Caco-2 (cell line): ENCODE results near the gene ELMO1. TPM values are rescaled to one million over a fixed set of nuclear protein-coding genes. Genes with fewer than 3 reads are reported as not detected.

Experiments used
- BruUV-seq: library from RNA; stranded (reverse); fragments of 400-500 nt; replicated peaks from 2 replicates; lab custom pipeline; 2021; lab: Mats Ljungman, UMichigan
- CTCF ChIA-PET: fragments of 300-600 bp; sonication (Branson Sonifier 250); formaldehyde crosslinking; loops from one replicate; lab custom pipeline; 2022; ENCODE audit warnings: antibody characterized with exemption; lab: Charles Lee
- POLR2A ChIA-PET: fragments of 300-600 bp; sonication (Branson Sonifier 250); formaldehyde crosslinking; loops from one replicate; lab custom pipeline; 2022; ENCODE audit warnings: antibody characterized with exemption; lab: Charles Lee
- DNase-seq, 2 experiments: peaks; one replicate each; pipeline versions ENCODE4 v3.0.0 to v3.0.0-alpha.2; 2020 to 2022
- H3K27me3 ChIP-seq: replicated peaks from 2 replicates; pipeline ENCODE4 v1.6.0; 2011; ENCODE audit warnings: low read length; ENCODE audit not compliant: control insufficient read depth, insufficient read depth
- H3K36me3 ChIP-seq: 2 replicates; pipeline ENCODE4 v1.5.1; 2011; ENCODE audit warnings: low read length; ENCODE audit not compliant: control insufficient read depth, insufficient read depth
- H3K4me1 ChIP-seq: fragments of 250-450 bp; sonication (Bioruptor Pico); 2 replicates; pipeline ENCODE4 v1.5.1; 2020; ENCODE audit warnings: mild to moderate bottlenecking
- H3K4me3 ChIP-seq: 2 replicates; pipeline ENCODE4 v1.5.1; 2011; ENCODE audit warnings: low read depth, mild to moderate bottlenecking, control low read depth, low read length
- H3K9me3 ChIP-seq: fragments of 250-450 bp; sonication (Bioruptor Pico); 2 replicates; pipeline ENCODE4 v1.5.1; 2020; ENCODE audit warnings: mild to moderate bottlenecking, moderate library complexity
- H3K27ac Mint-ChIP-seq: one replicate; pipeline ENCODE4 v1.8.0; 2022; ENCODE audit warnings: mixed read lengths; ENCODE audit not compliant: unreplicated experiment
- H3K27me3 Mint-ChIP-seq: one replicate; pipeline ENCODE4 v1.8.0; 2022; ENCODE audit warnings: mixed read lengths; ENCODE audit not compliant: insufficient read depth, unreplicated experiment
- H3K36me3 Mint-ChIP-seq: one replicate; pipeline ENCODE4 v1.8.0; 2022; ENCODE audit warnings: mild to moderate bottlenecking, mixed read lengths; ENCODE audit not compliant: insufficient read depth, unreplicated experiment
- H3K4me1 Mint-ChIP-seq: one replicate; pipeline ENCODE4 v1.8.0; 2022; ENCODE audit warnings: low read depth, mixed read lengths; ENCODE audit not compliant: unreplicated experiment
- H3K4me3 Mint-ChIP-seq: one replicate; pipeline ENCODE4 v1.8.0; 2022; ENCODE audit warnings: mild to moderate bottlenecking, moderate library complexity, mixed read lengths; ENCODE audit not compliant: unreplicated experiment
- H3K9me3 Mint-ChIP-seq: one replicate; pipeline ENCODE4 v1.8.0; 2022; ENCODE audit warnings: mixed read lengths; ENCODE audit not compliant: unreplicated experiment
- intact Hi-C: fragments of 100-400 bp; cut with micrococcal nuclease; formaldehyde crosslinking; loops from one replicate; pipeline ENCODE4 v1.10.0; 2022; ENCODE audit not compliant: unreplicated experiment
- total RNA-seq: library from RNA; stranded (reverse); gene quantifications from 2 replicates; pipeline ENCODE4 v1.2.3, GENCODE V29; 2022
- TF ChIP-seq, protein P1 (sequence below), 2 experiments: fragments of 200-600 bp in 1 of 2; IDR thresholded peaks; 1 replicate in 1 of 2; 2 replicates in 1 of 2; pipeline versions ENCODE4 v1.5.1 to v1.8.0; 2011 to 2022; ENCODE audit warnings: antibody characterized with exemption in 1 of 2, control low read depth in 1 of 2, inconsistent platforms in 1 of 2, low read depth in 1 of 2, low read length in 1 of 2, mild to moderate bottlenecking in 1 of 2, moderate library complexity in 1 of 2; ENCODE audit not compliant: insufficient read depth in 1 of 2, severe bottlenecking in 1 of 2, unreplicated experiment in 1 of 2

The ELMO1 gene
- total RNA-seq, 1 experiment from 2014 or later, result 0.14 TPM

GRCh38 chr7:37193087-37193774 is 255.4 kb downstream of the ELMO1 start:
- H3K27me3 Mint-ChIP-seq, result no peaks in the 10 kb centered on the region
- ChIA-PET CTCF (no interaction called here), POLR2A (no interaction called here)

DNA sequence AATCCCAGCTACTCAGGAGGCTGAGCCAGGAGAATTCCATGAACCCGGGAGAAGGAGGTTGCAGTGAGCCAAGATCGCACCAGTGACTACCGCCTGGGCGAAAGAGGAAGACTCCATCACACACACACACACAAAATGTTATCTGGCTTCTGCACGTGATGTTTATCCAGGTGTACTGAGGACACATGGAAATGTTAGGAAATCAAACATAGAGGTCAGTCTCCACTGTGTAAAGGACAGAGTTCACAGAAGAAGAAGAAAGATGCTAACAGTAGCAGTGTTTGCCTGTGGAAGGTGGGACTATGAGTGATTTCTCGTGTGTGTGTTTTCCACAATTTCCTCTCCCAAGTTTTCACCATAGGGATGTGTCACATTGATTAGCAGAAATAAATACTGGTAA is 256.9 kb downstream of the ELMO1 start:
- no peak for DNase-seq
- Mint-ChIP-seq H3K36me3 (no peaks in the 10 kb centered on the region), H3K27me3 (no peaks in the 10 kb centered on the region), H3K9me3 (no peaks in the 10 kb centered on the region), H3K4me1 (no peaks in the 10 kb centered on the region), H3K27ac (no peak overlapping the region), H3K4me3 (no peak overlapping the region)
- Histone ChIP-seq H3K36me3 (no peaks in the 10 kb centered on the region), H3K4me1 (no peaks in the 10 kb centered on the region), H3K4me3 (no peak overlapping the region), H3K9me3 (no peaks in the 10 kb centered on the region), H3K27me3 (no peaks in the 10 kb centered on the region)
- intact Hi-C loops, result no loop called here
- TF ChIP-seq, protein P1, sequence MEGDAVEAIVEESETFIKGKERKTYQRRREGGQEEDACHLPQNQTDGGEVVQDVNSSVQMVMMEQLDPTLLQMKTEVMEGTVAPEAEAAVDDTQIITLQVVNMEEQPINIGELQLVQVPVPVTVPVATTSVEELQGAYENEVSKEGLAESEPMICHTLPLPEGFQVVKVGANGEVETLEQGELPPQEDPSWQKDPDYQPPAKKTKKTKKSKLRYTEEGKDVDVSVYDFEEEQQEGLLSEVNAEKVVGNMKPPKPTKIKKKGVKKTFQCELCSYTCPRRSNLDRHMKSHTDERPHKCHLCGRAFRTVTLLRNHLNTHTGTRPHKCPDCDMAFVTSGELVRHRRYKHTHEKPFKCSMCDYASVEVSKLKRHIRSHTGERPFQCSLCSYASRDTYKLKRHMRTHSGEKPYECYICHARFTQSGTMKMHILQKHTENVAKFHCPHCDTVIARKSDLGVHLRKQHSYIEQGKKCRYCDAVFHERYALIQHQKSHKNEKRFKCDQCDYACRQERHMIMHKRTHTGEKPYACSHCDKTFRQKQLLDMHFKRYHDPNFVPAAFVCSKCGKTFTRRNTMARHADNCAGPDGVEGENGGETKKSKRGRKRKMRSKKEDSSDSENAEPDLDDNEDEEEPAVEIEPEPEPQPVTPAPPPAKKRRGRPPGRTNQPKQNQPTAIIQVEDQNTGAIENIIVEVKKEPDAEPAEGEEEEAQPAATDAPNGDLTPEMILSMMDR (IDR thresholded peaks at IDR 0.05; ENCODE audit: insufficient read depth in 1 of 2, low read depth in 1 of 2, low read length in 1 of 2, severe bottlenecking in 1 of 2, unreplicated experiment in 1 of 2), result no peak
- ChIA-PET POLR2A (no interaction called here), CTCF (no interaction called here)
- BruUV-seq, result no TSS peak

More at GRCh38 chr7:37193087-37193774, 255.4 kb downstream of the ELMO1 start:
- no peaks in the 10 kb centered on the region for H3K9me3 ChIP-seq
- BruUV-seq, result no TSS peak
- H3K4me3 ChIP-seq, result no peak overlapping the region
- no peaks in the 10 kb centered on the region for H3K36me3 ChIP-seq
- intact Hi-C loops, result no loop called here
- DNase-seq, result no peak
- TF ChIP-seq, protein P1 (IDR thresholded peaks at IDR 0.05; ENCODE audit: insufficient read depth in 1 of 2, low read depth in 1 of 2, low read length in 1 of 2, severe bottlenecking in 1 of 2, unreplicated experiment in 1 of 2), result no peak
- Mint-ChIP-seq H3K27ac (no peak overlapping the region), H3K36me3 (no peaks in the 10 kb centered on the region), H3K9me3 (no peaks in the 10 kb centered on the region), H3K4me3 (no peak overlapping the region), H3K4me1 (no peaks in the 10 kb centered on the region)
- H3K27me3 ChIP-seq, result no peaks in the 10 kb centered on the region
- H3K4me1 ChIP-seq, result no peaks in the 10 kb centered on the region

GRCh38 chr7:37187179-37187578 is 261.5 kb downstream of the ELMO1 start:
- intact Hi-C loops, result no loop called here
- no peaks in the 10 kb centered on the region for H3K9me3 Mint-ChIP-seq
- H3K4me3 ChIP-seq, result no peak overlapping the region
- H3K9me3 ChIP-seq, result 0 out of 2 replicates have a peak, but pooled peaks cover 5% of the 10 kb centered on the region
- no peaks in the 10 kb centered on the region for H3K36me3 ChIP-seq
- no peaks in the 10 kb centered on the region for H3K36me3 Mint-ChIP-seq
- DNase-seq, result no peak
- TF ChIP-seq, protein P1 (IDR thresholded peaks at IDR 0.05; ENCODE audit: insufficient read depth in 1 of 2, low read depth in 1 of 2, low read length in 1 of 2, severe bottlenecking in 1 of 2, unreplicated experiment in 1 of 2), result no peak
- no peaks in the 10 kb centered on the region for H3K27me3 Mint-ChIP-seq
- H3K4me1 Mint-ChIP-seq, result no peaks in the 10 kb centered on the region
- POLR2A ChIA-PET, result no interaction called here
- H3K4me3 Mint-ChIP-seq, result no peak overlapping the region
- CTCF ChIA-PET, result interaction anchor here (0.8 kb wide), 1 partner anchor 220 kb away, joined by 4 read pairs; no protein-coding TSS in a partner anchor
- H3K27me3 ChIP-seq, result no peaks in the 10 kb centered on the region
- peaks cover 9% of the 10 kb centered on the region for H3K4me1 ChIP-seq
- no peak overlapping the region for H3K27ac Mint-ChIP-seq
- BruUV-seq, result no TSS peak
